K562 (cell line): Measurements from ENCODE around the gene SLAMF6. TPM values are rescaled to one million over a fixed set of nuclear protein-coding genes. Genes with fewer than 3 reads are reported as not detected.
A peak's percentile ranks its signal among the peaks of the same experiment; 100 is the strongest.

Experiments
- ATAC-seq: fragments of 200-7000 bp; cut with Tn5 transposase; 3 replicates; pipeline ENCODE4 v1.9.1; 2020; ENCODE audit warnings: moderate library complexity
- BruUV-seq: library from RNA; stranded (reverse); fragments of 400-500 nt; replicated peaks from 2 replicates; lab custom pipeline; 2021; lab: Mats Ljungman, UMichigan
- CTCF ChIA-PET: fragments of 300-600 bp; formaldehyde crosslinking; extraction: SDS; loops from one replicate; lab custom pipeline; 2021; ENCODE audit warnings: low intra/inter-chr PET ratio; lab: Yijun Ruan, JAX
- POLR2A ChIA-PET: fragments of 300-600, 350-650 bp; sonication (Branson Sonifier 250); formaldehyde crosslinking; extraction: SDS; loops from one replicate; lab custom pipeline; 2021; ENCODE audit warnings: antibody characterized with exemption, inconsistent platforms; lab: Yijun Ruan, JAX
- DNase-seq, 4 experiments: peaks; one replicate each; pipeline versions ENCODE4 v3.0.0 to v3.0.0-alpha.2; 2011 to 2018; ENCODE audit warnings: low spot score in 3 of 4, mixed read lengths in 3 of 4; ENCODE audit errors: extremely low read depth in 1 of 4
- FAIRE-seq: peaks from 2 replicates; lab custom pipeline; 2011; peaks lifted over from hg19 to GRCh38; lab: Jason Lieb, UNC
- H2AFZ ChIP-seq: 2 replicates; pipeline ENCODE4 v1.6.0; 2011; ENCODE audit warnings: low read depth, low read length, control low read depth, inconsistent platforms
- H3K27ac ChIP-seq: fragments of 200-600 bp; 3 replicates; pipeline ENCODE4 v1.8.0; 2011; ENCODE audit warnings: low read depth, mild to moderate bottlenecking, control low read depth, inconsistent platforms, low read length, moderate library complexity, mixed read lengths; ENCODE audit errors: extremely low read depth
- H3K27me3 ChIP-seq, 2 experiments: fragments of 300-600 bp in 1 of 2; 2 replicates in 1 of 2; 3 replicates in 1 of 2; pipeline versions ENCODE4 v1.6.0 to v1.8.0; 2011; ENCODE audit warnings: inconsistent platforms in 2 of 2, low read length in 2 of 2, mild to moderate bottlenecking in 1 of 2, mixed read lengths in 1 of 2, moderate library complexity in 1 of 2; ENCODE audit not compliant: control insufficient read depth in 2 of 2, insufficient read depth in 2 of 2
- H3K36me3 ChIP-seq: fragments of 300-600 bp; 3 replicates; pipeline ENCODE4 v1.8.0; 2011; ENCODE audit warnings: mild to moderate bottlenecking, low read length, inconsistent platforms; ENCODE audit not compliant: control insufficient read depth, insufficient read depth
- H3K4me1 ChIP-seq, 2 experiments: fragments of 200-600 bp in 1 of 2; replicated peaks in 1 of 2; 2 replicates in 1 of 2; 3 replicates in 1 of 2; pipeline versions ENCODE4 v1.5.1 to v1.8.0; 2011; ENCODE audit warnings: inconsistent platforms in 2 of 2, low read length in 2 of 2, mild to moderate bottlenecking in 1 of 2, mixed read lengths in 1 of 2, moderate library complexity in 1 of 2; ENCODE audit not compliant: control insufficient read depth in 2 of 2, insufficient read depth in 2 of 2
- H3K4me2 ChIP-seq: 2 replicates; pipeline ENCODE4 v1.6.1; 2011; ENCODE audit warnings: low read length, control low read depth, inconsistent platforms, mixed read lengths; ENCODE audit not compliant: insufficient read depth
- H3K4me3 ChIP-seq: fragments of 200-600 bp; sonication (generic), shearing (Covaris generic); 2 replicates; pipeline ENCODE4 v1.5.1; 2016; ENCODE audit warnings: control low read depth, inconsistent platforms
- H3K79me2 ChIP-seq: fragments of 200-600 bp; 3 replicates; pipeline ENCODE4 v1.8.0; 2011; ENCODE audit warnings: low read length, inconsistent platforms; ENCODE audit not compliant: control insufficient read depth, insufficient read depth
- H3K9ac ChIP-seq, 2 experiments: 2 replicates each; pipeline versions ENCODE4 v1.6.0 to v1.6.1; 2011; ENCODE audit warnings: low read depth in 2 of 2, low read length in 2 of 2, control low read depth in 1 of 2, inconsistent platforms in 1 of 2, mild to moderate bottlenecking in 1 of 2, mixed read lengths in 1 of 2; ENCODE audit not compliant: insufficient read depth in 1 of 2
- H3K9me1 ChIP-seq: one replicate; pipeline ENCODE4 v1.6.0; 2011; ENCODE audit warnings: inconsistent platforms, mild to moderate bottlenecking, low read length, moderate library complexity; ENCODE audit not compliant: control insufficient read depth, insufficient read depth
- H3K9me3 ChIP-seq: replicated peaks from 2 replicates; pipeline ENCODE4 v1.5.1; 2011; ENCODE audit warnings: low read depth, low read length, inconsistent platforms; ENCODE audit not compliant: control insufficient read depth, insufficient read depth
- H4K20me1 ChIP-seq: replicated peaks from 2 replicates; pipeline ENCODE4 v1.6.1; 2011; ENCODE audit warnings: low read length, inconsistent platforms, mixed read lengths; ENCODE audit not compliant: control insufficient read depth, insufficient read depth
- ARID3A ChIP-seq: IDR thresholded peaks from 2 replicates; pipeline ENCODE4 v1.6.1; 2012; ENCODE audit warnings: low read depth, low read length, improper control_type of control experiment, borderline replicate concordance
- CGGBP1 ChIP-seq: fragments of 250-450 bp; sonication (Bioruptor Pico); IDR thresholded peaks from 2 replicates; pipeline ENCODE4 v1.9.0; 2021; ENCODE audit warnings: mild to moderate bottlenecking
- MECOM ChIP-seq: fragments of 250-450 bp; sonication (Bioruptor Pico); IDR thresholded peaks from 2 replicates; pipeline ENCODE4 v1.8.0; 2022; ENCODE audit warnings: inconsistent platforms
- PBX2 ChIP-seq, 2 experiments: IDR thresholded peaks in 1 of 2; conservative IDR thresholded peaks in 1 of 2; 2 replicates each; pipeline ENCODE4 v1.6.1; 2016; ENCODE audit warnings: low read depth in 2 of 2, mild to moderate bottlenecking in 1 of 2, missing compliant biosample characterization in 1 of 2, missing genetic modification characterization in 1 of 2, moderate library complexity in 1 of 2
- STAT5B ChIP-seq: fragments of 250-450 bp; sonication (Bioruptor Pico); IDR thresholded peaks from 2 replicates; pipeline ENCODE4 v1.8.0; 2021; ENCODE audit warnings: mild to moderate bottlenecking, inconsistent platforms
- whole genome bisulfite sequencing: fragments of 100-300 bp; shearing (Covaris generic); methylation state at CpG from one replicate; pipeline ENCODE4 v1.1.6; 2016; ENCODE audit warnings: low coverage, mixed read lengths; ENCODE audit not compliant: insufficient coverage; ENCODE audit errors: missing lambda C conversion rate; 5-methylcytosine and 5-hydroxymethylcytosine counted together
- in situ Hi-C: fragments of 300-500 bp; cut with MboI; formaldehyde crosslinking; loops from 4 replicates; pipeline ENCODE4 v1.15.0; 2018; ENCODE audit warnings: inconsistent platforms, mixed read lengths
- intact Hi-C: fragments of 100-400 bp; cut with micrococcal nuclease; formaldehyde crosslinking; loops from 2 replicates; pipeline ENCODE4 v1.14.2; 2022
- polyA plus RNA-seq, 8 experiments: library from polyadenylated mRNA; depleted of rRNA in 4 of 8; stranded (reverse) in 5 of 8; unstranded in 3 of 8; fragments of >200 nt; fragmentation: Nextera tagmentation in 2 of 8; fragmentation: Illumina TruSeq in 1 of 8; extraction: Ambion mirVana in 2 of 8; extraction: Trizol in 1 of 8; gene quantifications; 2 replicates each; pipeline versions ENCODE4 v1.2.1 to v1.2.3, GENCODE V29; 2011 to 2014; ENCODE audit warnings: inconsistent platforms in 1 of 8, missing spikeins in 1 of 8
- total RNA-seq, 7 experiments: library from RNA; depleted of rRNA in 6 of 7; stranded (reverse); fragments of >200 nt in 6 of 7; fragmentation: Illumina TruSeq in 2 of 7; extraction: Trizol in 2 of 7; gene quantifications; 2 replicates each; pipeline versions ENCODE4 v1.2.1 to v1.2.3, GENCODE V29; 2011 to 2021; ENCODE audit warnings: low replicate concordance in 1 of 7
- TF ChIP-seq, protein P1 (sequence below): IDR thresholded peaks from 2 replicates; pipeline ENCODE4 v1.6.1; 2011; ENCODE audit not compliant: insufficient read length; ENCODE audit errors: extremely low read depth

Gene SLAMF6
- total and polyA plus RNA-seq, 9 of the 15 experiments (the other 6 are each of a cell fraction or from before 2014, with no cell fraction given), result 0.56 to 4.8 (median 1.1) TPM

DNA sequence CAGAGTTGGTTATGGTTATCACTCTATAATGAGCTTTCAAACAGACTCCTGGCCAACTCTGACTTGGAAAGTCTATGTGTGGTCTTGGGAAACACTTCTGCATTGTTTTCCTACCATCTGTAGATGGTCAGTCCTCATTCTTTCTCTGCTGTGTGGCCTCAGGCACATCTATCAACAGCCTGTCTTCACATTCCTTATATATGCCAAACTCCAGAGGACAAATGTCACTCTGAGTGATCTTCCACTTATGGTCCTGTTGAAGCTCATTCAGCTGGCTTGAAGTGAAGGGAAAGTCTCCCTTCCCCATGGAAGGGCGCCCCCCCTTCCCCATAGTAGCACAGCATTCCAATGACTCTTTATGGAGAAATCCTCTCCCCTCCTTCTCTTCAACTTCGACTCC lies 64.0 kb downstream of the SLAMF6 start:
- Histone ChIP-seq H3K4me1 (peaks cover 0 to 15% of the 10 kb centered on the region in 2 experiments; a peak in 3 of 5 replicates), H3K27ac (no peak overlapping the region), H4K20me1 (no peaks in the 10 kb centered on the region), H3K4me3 (no peak overlapping the region), H3K4me2 (no peak overlapping the region), H3K79me2 (no peaks in the 10 kb centered on the region), H3K36me3 (no peaks in the 10 kb centered on the region), H3K9me3 (no peaks in the 10 kb centered on the region), H3K9ac (no peak overlapping the region), H2AFZ (peak overlapping the region; percentile 53), H3K27me3 (no peaks in the 10 kb centered on the region), H3K9me1 (no peaks in the 10 kb centered on the region)
- no peak for TF ChIP-seq MECOM (CRISPR knock-in tag)
- TF ChIP-seq CGGBP1, result no peak
- TF ChIP-seq, protein P1, sequence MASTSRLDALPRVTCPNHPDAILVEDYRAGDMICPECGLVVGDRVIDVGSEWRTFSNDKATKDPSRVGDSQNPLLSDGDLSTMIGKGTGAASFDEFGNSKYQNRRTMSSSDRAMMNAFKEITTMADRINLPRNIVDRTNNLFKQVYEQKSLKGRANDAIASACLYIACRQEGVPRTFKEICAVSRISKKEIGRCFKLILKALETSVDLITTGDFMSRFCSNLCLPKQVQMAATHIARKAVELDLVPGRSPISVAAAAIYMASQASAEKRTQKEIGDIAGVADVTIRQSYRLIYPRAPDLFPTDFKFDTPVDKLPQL, result no peak
- TF ChIP-seq ARID3A, result no peak
- TF ChIP-seq PBX2 (CRISPR knock-in tag; IDR thresholded peaks at IDR 0.05; ENCODE audit: low read depth), result no peak
- TF ChIP-seq PBX2 (tag; conservative IDR thresholded peaks at IDR 0.05; ENCODE audit: low read depth), result peak; percentile 33
- TF ChIP-seq STAT5B (CRISPR knock-in tag), result no peak
- BruUV-seq, result no TSS peak
- POLR2A ChIA-PET, result interaction anchor here (0.8 kb wide), 1 partner anchor 26 kb away, joined by 3 read pairs; no protein-coding TSS in a partner anchor
- no peak for DNase-seq
- no peak for FAIRE-seq
- intact Hi-C loops, result no loop called here
- ATAC-seq, result no peak
- in situ Hi-C loops, result no loop called here
- CTCF ChIA-PET, result no interaction called here
- 33% methylated on average over 1 of the region's 2 CpGs for WGBS
